Skeletal muscle cell (primary cell): ENCODE measurements around the gene LAMTOR2.
"Not testable (repeated sequence)": the region's sequence is repeated elsewhere in the genome, so short reads cannot be mapped to it uniquely, and the experiment has no call there.

Experiments used
- DNase-seq: peaks from one replicate; pipeline ENCODE4 v3.0.0-alpha.2; 2010; ENCODE audit warnings: low read depth
- H3K4me3 ChIP-seq: 2 replicates; pipeline ENCODE4 v1.5.1; 2011; ENCODE audit warnings: low read depth, mild to moderate bottlenecking, control low read depth, low read length, moderate library complexity

LAMTOR2 gene

GRCh38 chr1:156051011-156051725 lies 3.4 kb upstream of the LAMTOR2 start:
- DNase-seq: no peak
- H3K4me3 ChIP-seq: no peak overlapping the region

GRCh38 chr1:156052862-156053767 lies 1.5 kb upstream of the LAMTOR2 start:
- peak overlapping the region; percentile 85 for H3K4me3 ChIP-seq
- no peak for DNase-seq

GRCh38 chr1:156053768-156054499 lies 648 bp upstream of the LAMTOR2 start, which contains the start of gene UBQLN4:
TSS of gene UBQLN4 (minus strand) at chr1:156053798. CDS start at chr1:156053701, 97 bp downstream.
- peak; percentile 70 for DNase-seq
- H3K4me3 ChIP-seq: peak within 1 kb of the TSS; percentile 85

GRCh38 chr1:156055281-156056048 lies 883 bp downstream of the LAMTOR2 start:
- peak overlapping the region; percentile 82 for H3K4me3 ChIP-seq
- no peak for DNase-seq

- no peak for DNase-seq
- no peak overlapping the region for H3K4me3 ChIP-seq
These were observed 1.8 kb downstream of the LAMTOR2 start for GRCh38 chr1:156056326-156056849.

GRCh38 chr1:156060937-156061636 lies 6.5 kb downstream of the LAMTOR2 start, which contains the start of gene RAB25:
TSS of gene RAB25 (plus strand) at chr1:156061160. CDS start at chr1:156061401, 241 bp downstream.
- no peak for DNase-seq
- H3K4me3 ChIP-seq: no peak within 1 kb of the TSS

GRCh38 chr1:156062189-156062588 lies 7.6 kb downstream of the LAMTOR2 start:
- DNase-seq: no peak
- H3K4me3 ChIP-seq: no peak overlapping the region

- no peak overlapping the region for H3K4me3 ChIP-seq
These were observed 9.4 kb downstream of the LAMTOR2 start for GRCh38 chr1:156063997-156064285.

GRCh38 chr1:156064615-156065014 lies 10.0 kb downstream of the LAMTOR2 start:
- no peak for DNase-seq
- H3K4me3 ChIP-seq: no peak overlapping the region

More at GRCh38 chr1:156063997-156064285, 9.4 kb downstream of the LAMTOR2 start:
- DNase-seq: no peak

GRCh38 chr1:156065212-156065611 lies 10.6 kb downstream of the LAMTOR2 start:
- no peak for DNase-seq
- H3K4me3 ChIP-seq: no peak overlapping the region

- no peak for DNase-seq
- no peak overlapping the region for H3K4me3 ChIP-seq
These were observed 11.3 kb downstream of the LAMTOR2 start for GRCh38 chr1:156065871-156066270.

- no peak for DNase-seq
- no peak overlapping the region for H3K4me3 ChIP-seq
These were observed 12.7 kb downstream of the LAMTOR2 start for GRCh38 chr1:156067262-156067661.

GRCh38 chr1:156069490-156070455 lies 15.2 kb downstream of the LAMTOR2 start:
- no peak overlapping the region for H3K4me3 ChIP-seq
- DNase-seq: no peak

- H3K4me3 ChIP-seq: no peak overlapping the region
These were observed 16.0 kb downstream of the LAMTOR2 start for GRCh38 chr1:156070548-156070947.

GRCh38 chr1:156071332-156071816 lies 16.8 kb downstream of the LAMTOR2 start:
- DNase-seq, H3K4me3 ChIP-seq: not testable (repeated sequence)

More at GRCh38 chr1:156070548-156070947, 16.0 kb downstream of the LAMTOR2 start:
- DNase-seq: no peak

GRCh38 chr1:156072251-156072650 lies 17.7 kb downstream of the LAMTOR2 start:
- no peak overlapping the region for H3K4me3 ChIP-seq

GRCh38 chr1:156073110-156073687 lies 18.6 kb downstream of the LAMTOR2 start:
- H3K4me3 ChIP-seq: no peak overlapping the region
- DNase-seq: no peak

More at GRCh38 chr1:156072251-156072650, 17.7 kb downstream of the LAMTOR2 start:
- DNase-seq: no peak
